ENCODE results near the gene MRPL32. TPM values are rescaled to one million over a fixed set of nuclear protein-coding genes. Genes with fewer than 3 reads are reported as not detected.

The MRPL32 gene
- total and polyA plus RNA-seq, 3 experiments from 2014 or later, result 49.9 to 79.5 (median 74.6) TPM

- peaks cover 0 to 2% of the 10 kb centered on the region in 2 donors for H3K27me3 Mint-ChIP-seq
- CTCF ChIA-PET, result no interaction called here
Measured at GRCh38 chr7:42902331-42902730, 29.8 kb upstream of the MRPL32 start.

GRCh38 chr7:42906181-42906580 is 26.0 kb upstream of the MRPL32 start:
- H3K9me3 Mint-ChIP-seq, result no peaks in the 10 kb centered on the region
- H3K4me3 ChIP-seq (ENCODE audit: low read length), result no peak overlapping the region
- peaks cover 15% of the 10 kb centered on the region for H3K4me1 ChIP-seq (ENCODE audit: insufficient read depth, low read length)
- POLR2A ChIA-PET, result no interaction called here
- peaks cover 13 to 29% (median 19%) of the 10 kb centered on the region in 3 donors for H3K4me1 Mint-ChIP-seq
- H3K27me3 Mint-ChIP-seq, result no peaks in the 10 kb centered on the region
- H3K27me3 ChIP-seq (ENCODE audit: insufficient read depth, low read length, poor library complexity, severe bottlenecking), result no peaks in the 10 kb centered on the region
- no peak overlapping the region for H3K27ac ChIP-seq (ENCODE audit: low read depth, low read length)
- no peak for DNase-seq
- H3K36me3 ChIP-seq (ENCODE audit: insufficient read depth, low read length), result peaks cover 3% of the 10 kb centered on the region
- H3K27ac Mint-ChIP-seq, result no peak overlapping the region
- H3K9me3 ChIP-seq (ENCODE audit: low read length), result no peaks in the 10 kb centered on the region
- no peak overlapping the region for H3K4me3 Mint-ChIP-seq
- H3K36me3 Mint-ChIP-seq, result no peaks in the 10 kb centered on the region
- CTCF ChIA-PET, result interaction anchor here (1.2 kb wide), 1 partner anchor 676 kb away, joined by 3 read pairs; no protein-coding TSS in a partner anchor

More at GRCh38 chr7:42902331-42902730, 29.8 kb upstream of the MRPL32 start:
- Mint-ChIP-seq H3K4me3 (no peak overlapping the region), H3K9me3 (no peaks in the 10 kb centered on the region), H3K36me3 (peaks cover 0 to 2% (median 0%) of the 10 kb centered on the region in 3 donors), H3K4me1 (no peaks in the 10 kb centered on the region), H3K27ac (no peak overlapping the region)
- Histone ChIP-seq H3K36me3 (ENCODE audit: insufficient read depth, low read length) (no peaks in the 10 kb centered on the region), H3K4me1 (ENCODE audit: insufficient read depth, low read length) (no peaks in the 10 kb centered on the region), H3K27me3 (ENCODE audit: insufficient read depth, low read length, poor library complexity, severe bottlenecking) (no peaks in the 10 kb centered on the region), H3K9me3 (ENCODE audit: low read length) (no peaks in the 10 kb centered on the region), H3K4me3 (ENCODE audit: low read length) (no peak overlapping the region), H3K27ac (ENCODE audit: low read depth, low read length) (no peak overlapping the region)
- no peak for DNase-seq
- POLR2A ChIA-PET, result no interaction called here

DNA sequence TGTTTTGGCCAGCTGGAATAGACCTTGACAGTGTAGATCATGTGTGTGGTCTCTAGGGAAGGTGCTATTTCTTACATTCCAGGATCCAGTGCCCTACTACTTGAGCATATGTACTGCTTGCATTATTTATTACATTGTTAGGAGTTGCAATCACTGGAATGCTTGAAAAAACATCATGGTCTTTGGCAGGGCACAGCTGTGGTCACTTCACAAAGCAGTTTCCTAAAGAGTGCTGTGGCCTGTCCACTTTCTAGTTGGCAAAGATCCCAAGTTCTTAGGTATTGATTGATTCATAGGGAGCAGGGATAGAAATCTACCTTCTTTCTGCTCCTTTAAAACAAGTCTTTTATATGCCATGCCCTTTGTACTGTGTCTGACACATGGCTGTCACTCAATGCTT is 24.9 kb upstream of the MRPL32 start:
- POLR2A ChIA-PET, result no interaction called here
- DNase-seq, result no peak
- no peaks in the 10 kb centered on the region for H3K9me3 ChIP-seq (ENCODE audit: low read length)
- Mint-ChIP-seq H3K27me3 (no peaks in the 10 kb centered on the region), H3K4me1 (peaks cover 19 to 38% (median 28%) of the 10 kb centered on the region in 3 donors), H3K36me3 (peaks cover 0 to 5% (median 0%) of the 10 kb centered on the region in 3 donors), H3K27ac (no peak overlapping the region), H3K9me3 (no peaks in the 10 kb centered on the region), H3K4me3 (no peak overlapping the region)
- no peaks in the 10 kb centered on the region for H3K27me3 ChIP-seq (ENCODE audit: insufficient read depth, low read length, poor library complexity, severe bottlenecking)
- H3K4me1 ChIP-seq (ENCODE audit: insufficient read depth, low read length), result peaks cover 20% of the 10 kb centered on the region
- no peak overlapping the region for H3K27ac ChIP-seq (ENCODE audit: low read depth, low read length)
- CTCF ChIA-PET, result interaction anchor here (1.2 kb wide), 1 partner anchor 675 kb away, joined by 3 read pairs; no protein-coding TSS in a partner anchor
- H3K4me3 ChIP-seq (ENCODE audit: low read length), result no peak overlapping the region
- H3K36me3 ChIP-seq (ENCODE audit: insufficient read depth, low read length), result peaks cover 3% of the 10 kb centered on the region

GRCh38 chr7:42910306-42910705 is 21.9 kb upstream of the MRPL32 start:
- Mint-ChIP-seq H3K9me3 (no peaks in the 10 kb centered on the region), H3K27ac (peak overlapping the region in 1 of 8 donors; percentile 88), H3K4me3 (peak overlapping the region; percentile 45 to 97 (median 91)), H3K4me1 (peaks cover 24 to 54% (median 45%) of the 10 kb centered on the region in 3 donors), H3K36me3 (peaks cover 0 to 9% (median 0%) of the 10 kb centered on the region in 3 donors), H3K27me3 (no peaks in the 10 kb centered on the region)
- no peak for DNase-seq
- CTCF ChIA-PET, result interaction anchor here (1.6 kb wide), 1 partner anchor 10 kb away, joined by 4 read pairs; no protein-coding TSS in a partner anchor
- POLR2A ChIA-PET, result interaction anchor here (1.3 kb wide), 1 partner anchor 22 kb away, joined by 7 read pairs; the partner anchor contains the start of genes MRPL32 and PSMA2
- H3K4me3 ChIP-seq (ENCODE audit: low read length), result no peak overlapping the region
- H3K4me1 ChIP-seq (ENCODE audit: insufficient read depth, low read length), result peaks cover 34% of the 10 kb centered on the region
- H3K9me3 ChIP-seq (ENCODE audit: low read length), result no peaks in the 10 kb centered on the region
- peaks cover 3% of the 10 kb centered on the region for H3K36me3 ChIP-seq (ENCODE audit: insufficient read depth, low read length)
- H3K27me3 ChIP-seq (ENCODE audit: insufficient read depth, low read length, poor library complexity, severe bottlenecking), result no peaks in the 10 kb centered on the region
- H3K27ac ChIP-seq (ENCODE audit: low read depth, low read length), result no peak overlapping the region

GRCh38 chr7:42911454-42912447 is 20.4 kb upstream of the MRPL32 start, which contains the start of gene C7orf25:
Gene C7orf25 (minus strand): TSS chr7:42912070. CDS start chr7:42910900, 1,170 bp downstream.
- H3K4me1 Mint-ChIP-seq, result peaks cover 24 to 54% (median 45%) of the 10 kb centered on the region in 3 donors
- peaks cover 0 to 23% (median 0%) of the 10 kb centered on the region in 3 donors for H3K36me3 Mint-ChIP-seq
- Histone ChIP-seq H3K27ac (ENCODE audit: low read depth, low read length) (peak within 1 kb of the TSS; percentile 53), H3K27me3 (ENCODE audit: insufficient read depth, low read length, poor library complexity, severe bottlenecking) (no peaks in the 10 kb centered on the region), H3K9me3 (ENCODE audit: low read length) (no peaks in the 10 kb centered on the region), H3K4me1 (ENCODE audit: insufficient read depth, low read length) (peaks cover 34% of the 10 kb centered on the region), H3K4me3 (ENCODE audit: low read length) (peak within 1 kb of the TSS; percentile 68), H3K36me3 (ENCODE audit: insufficient read depth, low read length) (peaks cover 5% of the 10 kb centered on the region)
- CTCF ChIA-PET, result interaction anchor here (0.8 to 1.7 kb wide), 4 partner anchors 17 to 23 kb away, joined by 3 to 7 read pairs (median 3); partner anchors contain the start of genes MRPL32 and PSMA2
- peak within 1 kb of the TSS; percentile 88 to 98 (median 94) for H3K27ac Mint-ChIP-seq
- POLR2A ChIA-PET, result interaction anchor here (1.0 to 1.4 kb wide), 3 partner anchors 20 to 671 kb away, joined by 3 to 17 read pairs (median 7); partner anchors contain the start of genes MRPL32, PSMA2 and STK17A
- H3K4me3 Mint-ChIP-seq, result peak within 1 kb of the TSS; percentile 91 to 97 (median 92)
- peak; percentile 93 to 97 (median 96) for DNase-seq
- no peaks in the 10 kb centered on the region for H3K9me3 Mint-ChIP-seq
- no peaks in the 10 kb centered on the region for H3K27me3 Mint-ChIP-seq

DNA sequence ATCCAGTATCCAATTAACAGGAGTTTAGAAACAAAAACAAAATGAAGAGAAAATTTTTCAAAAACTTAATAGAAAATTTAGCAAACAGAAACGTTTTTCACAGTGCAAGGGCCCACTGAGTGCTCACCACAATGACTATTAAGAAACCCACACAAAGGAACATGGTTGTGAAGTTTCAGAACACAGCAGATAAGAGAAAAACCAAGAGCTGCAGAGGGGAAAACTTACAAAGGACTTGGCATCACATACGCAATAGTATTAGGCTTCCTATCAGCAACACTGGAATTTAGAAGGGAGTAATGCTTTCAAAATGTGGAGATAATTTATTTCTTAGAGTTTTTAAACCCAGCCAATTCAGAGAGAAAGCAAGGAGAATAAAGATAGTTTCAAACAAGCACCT is 18.6 kb upstream of the MRPL32 start:
- Mint-ChIP-seq H3K27ac (peak overlapping the region in 3 of 8 donors; percentile 72 to 75 (median 74)), H3K27me3 (no peaks in the 10 kb centered on the region), H3K4me3 (no peak overlapping the region), H3K4me1 (peaks cover 15 to 43% (median 33%) of the 10 kb centered on the region in 3 donors), H3K36me3 (peaks cover 0 to 38% (median 2%) of the 10 kb centered on the region in 3 donors), H3K9me3 (no peaks in the 10 kb centered on the region)
- Histone ChIP-seq H3K36me3 (ENCODE audit: insufficient read depth, low read length) (peaks cover 12% of the 10 kb centered on the region), H3K27ac (ENCODE audit: low read depth, low read length) (no peak overlapping the region), H3K27me3 (ENCODE audit: insufficient read depth, low read length, poor library complexity, severe bottlenecking) (no peaks in the 10 kb centered on the region), H3K4me1 (ENCODE audit: insufficient read depth, low read length) (peaks cover 27% of the 10 kb centered on the region), H3K4me3 (ENCODE audit: low read length) (no peak overlapping the region), H3K9me3 (ENCODE audit: low read length) (no peaks in the 10 kb centered on the region)
- ChIA-PET POLR2A (no interaction called here), CTCF (no interaction called here)
- peak in 1 of 5 donors; percentile 36 for DNase-seq

DNA sequence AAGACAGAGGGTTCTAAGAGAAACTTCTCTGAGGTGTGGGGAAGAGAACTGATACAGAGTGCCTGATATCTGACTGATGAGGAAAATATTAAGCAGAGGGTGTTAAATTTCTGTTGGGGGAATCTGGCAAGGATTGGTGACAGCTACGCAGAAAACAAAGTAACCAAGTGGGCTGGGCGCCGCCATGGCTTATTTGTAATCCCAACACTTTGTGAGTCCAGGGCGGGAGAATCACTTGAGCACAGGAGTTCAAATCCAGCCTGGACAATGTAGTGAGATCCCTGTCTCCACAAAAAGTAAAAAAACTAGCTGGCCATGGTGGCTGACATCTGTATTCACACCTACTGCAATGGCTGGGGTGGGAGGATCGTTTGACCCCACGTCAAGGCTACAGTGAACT is 18.2 kb upstream of the MRPL32 start:
- Mint-ChIP-seq H3K4me1 (peaks cover 15 to 43% (median 32%) of the 10 kb centered on the region in 3 donors), H3K36me3 (peaks cover 0 to 41% (median 2%) of the 10 kb centered on the region in 3 donors), H3K27ac (peak overlapping the region in 3 of 8 donors; percentile 70 to 75 (median 74)), H3K4me3 (no peak overlapping the region), H3K9me3 (no peaks in the 10 kb centered on the region), H3K27me3 (no peaks in the 10 kb centered on the region)
- CTCF ChIA-PET, result no interaction called here
- no peak for DNase-seq
- Histone ChIP-seq H3K9me3 (ENCODE audit: low read length) (no peaks in the 10 kb centered on the region), H3K36me3 (ENCODE audit: insufficient read depth, low read length) (peaks cover 12% of the 10 kb centered on the region), H3K27me3 (ENCODE audit: insufficient read depth, low read length, poor library complexity, severe bottlenecking) (no peaks in the 10 kb centered on the region), H3K4me3 (ENCODE audit: low read length) (no peak overlapping the region), H3K4me1 (ENCODE audit: insufficient read depth, low read length) (peaks cover 27% of the 10 kb centered on the region), H3K27ac (ENCODE audit: low read depth, low read length) (no peak overlapping the region)
- POLR2A ChIA-PET, result no interaction called here

Measured in CD8-positive, alpha-beta memory T cell (primary cell).